Left ventricle myocardium inferior (tissue), 1 donor: ENCODE measurements around the gene MED27. TPM values are rescaled to one million over a fixed set of nuclear protein-coding genes. Genes with fewer than 3 reads are reported as not detected.

Source experiments
- DNase-seq: peaks from one replicate; pipeline ENCODE4 v3.0.0-alpha.2; 2020
- H3K27ac ChIP-seq: fragments of 200-600 bp; replicated peaks from 2 replicates; pipeline ENCODE4 v1.8.0; 2021
- H3K27me3 ChIP-seq: fragments of 200-600 bp; 2 replicates; pipeline ENCODE4 v1.8.0; 2021; ENCODE audit warnings: low read depth
- H3K36me3 ChIP-seq: fragments of 200-600 bp; 2 replicates; pipeline ENCODE4 v1.8.0; 2021
- H3K4me1 ChIP-seq: fragments of 200-600 bp; 2 replicates; pipeline ENCODE4 v1.8.0; 2021
- H3K4me3 ChIP-seq: fragments of 200-600 bp; 2 replicates; pipeline ENCODE4 v1.8.0; 2021; ENCODE audit warnings: mild to moderate bottlenecking, moderate library complexity
- H3K9me3 ChIP-seq: fragments of 200-600 bp; replicated peaks from 2 replicates; pipeline ENCODE4 v1.8.0; 2021
- intact Hi-C: fragments of 100-400 bp; cut with micrococcal nuclease; formaldehyde crosslinking; loops from one replicate; pipeline ENCODE4 v1.11.0; 2022
- total RNA-seq: library from RNA; stranded (reverse); fragmentation: NEBNext Ultra II Directional; extraction: Animal tissue kit (Norgen Biotek cat#: 25700); gene quantifications from one replicate; pipeline ENCODE4 v1.2.1, GENCODE V29; 2021
- TF ChIP-seq, protein P1 (sequence below): fragments of 200-600 bp; IDR thresholded peaks from 2 replicates; pipeline ENCODE4 v1.8.0; 2021; ENCODE audit warnings: antibody characterized with exemption, mild to moderate bottlenecking, borderline replicate concordance
- donor health status: DM: no; HTN: yes; CAD: no; lungs with severe emphysema.

The MED27 gene
- total RNA-seq, 1 donor from 2014 or later, result 16.3 TPM

DNA sequence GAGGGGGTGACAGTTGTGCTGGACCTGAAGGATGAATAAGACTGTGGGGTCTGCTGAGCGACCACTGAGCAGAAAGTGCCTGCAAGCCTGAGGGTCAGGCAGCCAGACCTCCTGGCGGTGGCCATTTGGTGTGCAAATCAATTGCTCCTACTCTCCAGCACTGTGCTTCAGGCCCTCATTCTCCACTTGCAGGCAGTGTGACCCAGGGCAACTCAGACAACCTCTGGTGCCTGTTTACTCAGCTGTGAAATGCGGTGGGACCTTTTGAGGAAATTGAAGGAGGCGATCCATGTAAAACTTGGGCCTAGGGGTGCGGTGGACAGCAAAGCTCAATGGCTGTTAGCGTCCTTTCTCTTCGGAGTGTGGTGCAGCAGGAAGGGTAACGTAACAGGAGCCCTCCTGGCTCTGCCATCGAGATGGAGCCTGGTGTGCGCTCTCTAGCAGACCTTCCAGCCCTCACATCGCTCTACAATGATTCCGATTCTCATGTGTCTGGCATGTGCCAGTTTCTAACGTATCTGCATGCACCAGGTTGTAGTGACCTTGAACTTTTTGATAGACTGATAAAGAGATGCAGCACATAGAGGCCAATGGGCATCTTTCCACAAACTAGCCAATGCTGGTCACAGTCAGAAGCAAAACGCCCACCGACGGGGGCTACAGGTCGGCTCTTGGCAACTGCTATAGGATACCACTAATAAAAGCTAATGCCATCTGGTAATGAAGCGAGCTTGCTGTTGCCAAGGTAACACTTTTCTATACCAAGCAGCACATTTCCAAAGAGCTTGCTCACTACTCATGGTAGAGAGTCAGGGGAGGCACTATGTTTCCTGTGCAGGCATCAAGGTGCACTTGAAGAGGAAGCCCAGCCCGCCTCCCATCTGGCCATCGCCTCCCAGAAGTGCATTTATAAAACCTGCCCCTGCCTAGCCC, 180.1 kb downstream of the MED27 start:
- Histone ChIP-seq H3K36me3 (no peaks in the 10 kb centered on the region), H3K9me3 (no peaks in the 10 kb centered on the region), H3K4me3 (no peak overlapping the region), H3K27me3 (no peaks in the 10 kb centered on the region), H3K4me1 (no peaks in the 10 kb centered on the region), H3K27ac (no peak overlapping the region)
- TF ChIP-seq, protein P1, sequence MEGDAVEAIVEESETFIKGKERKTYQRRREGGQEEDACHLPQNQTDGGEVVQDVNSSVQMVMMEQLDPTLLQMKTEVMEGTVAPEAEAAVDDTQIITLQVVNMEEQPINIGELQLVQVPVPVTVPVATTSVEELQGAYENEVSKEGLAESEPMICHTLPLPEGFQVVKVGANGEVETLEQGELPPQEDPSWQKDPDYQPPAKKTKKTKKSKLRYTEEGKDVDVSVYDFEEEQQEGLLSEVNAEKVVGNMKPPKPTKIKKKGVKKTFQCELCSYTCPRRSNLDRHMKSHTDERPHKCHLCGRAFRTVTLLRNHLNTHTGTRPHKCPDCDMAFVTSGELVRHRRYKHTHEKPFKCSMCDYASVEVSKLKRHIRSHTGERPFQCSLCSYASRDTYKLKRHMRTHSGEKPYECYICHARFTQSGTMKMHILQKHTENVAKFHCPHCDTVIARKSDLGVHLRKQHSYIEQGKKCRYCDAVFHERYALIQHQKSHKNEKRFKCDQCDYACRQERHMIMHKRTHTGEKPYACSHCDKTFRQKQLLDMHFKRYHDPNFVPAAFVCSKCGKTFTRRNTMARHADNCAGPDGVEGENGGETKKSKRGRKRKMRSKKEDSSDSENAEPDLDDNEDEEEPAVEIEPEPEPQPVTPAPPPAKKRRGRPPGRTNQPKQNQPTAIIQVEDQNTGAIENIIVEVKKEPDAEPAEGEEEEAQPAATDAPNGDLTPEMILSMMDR, result no peak
- intact Hi-C loops, result no loop called here
- no peak for DNase-seq

DNA sequence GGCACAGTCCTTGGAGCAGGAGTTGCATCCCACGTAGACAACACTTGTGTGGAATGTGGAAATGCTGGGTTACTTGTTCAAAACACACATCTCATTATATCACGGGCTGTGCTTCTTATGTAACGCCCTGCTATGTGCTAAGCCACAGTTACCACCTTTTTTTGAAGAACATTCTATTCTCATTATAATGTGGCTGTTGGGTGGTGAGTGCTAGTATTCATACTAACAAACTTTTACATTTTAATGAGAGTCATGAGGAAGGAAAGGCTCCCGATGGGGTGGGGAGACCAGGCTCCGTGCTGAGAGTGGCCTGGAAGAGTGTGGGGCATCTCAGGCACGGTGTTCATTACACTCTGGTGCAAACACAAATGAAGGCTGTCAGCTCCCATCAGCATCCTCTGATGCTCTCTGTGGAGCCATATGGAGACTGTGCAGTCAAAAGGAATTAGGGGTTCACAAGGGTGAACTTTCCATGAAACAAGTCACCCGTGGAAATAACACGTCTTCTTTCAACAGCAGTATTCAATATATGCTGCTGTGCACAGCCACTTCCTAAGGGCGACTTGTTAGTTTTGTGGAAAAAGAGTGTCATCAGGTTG, 186.7 kb downstream of the MED27 start:
- Histone ChIP-seq H3K9me3 (no peaks in the 10 kb centered on the region), H3K36me3 (no peaks in the 10 kb centered on the region), H3K27me3 (no peaks in the 10 kb centered on the region), H3K4me1 (peaks cover 59% of the 10 kb centered on the region), H3K4me3 (no peak overlapping the region), H3K27ac (peak overlapping the region; percentile 88)
- intact Hi-C loops, result no loop called here
- no peak for DNase-seq
- TF ChIP-seq, protein P1, result no peak

DNA sequence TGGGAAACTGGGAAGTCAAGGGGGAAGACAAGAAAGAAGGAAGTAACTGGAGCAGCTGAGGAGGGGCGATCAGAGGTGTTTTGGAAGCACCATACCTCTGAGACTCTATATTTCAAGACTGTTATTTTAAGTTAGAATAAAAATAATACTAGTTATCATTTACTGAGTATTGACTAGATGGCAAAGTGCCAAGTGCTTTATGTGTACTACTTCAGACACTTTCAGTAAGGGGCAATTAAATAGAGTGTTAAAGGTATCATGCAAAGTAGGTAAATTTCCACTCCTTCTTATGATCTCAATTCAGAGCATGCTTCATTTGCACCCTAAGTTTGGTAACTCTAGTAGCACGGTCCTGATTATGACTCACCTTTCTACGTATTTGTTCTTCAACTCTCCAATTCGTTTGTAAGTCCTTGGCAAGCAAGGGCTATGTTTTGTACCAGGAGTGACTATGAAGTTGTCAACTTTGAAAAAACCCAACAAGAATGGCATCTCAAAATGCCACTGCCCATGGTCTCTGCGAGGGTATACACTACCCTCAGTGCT, 187.4 kb downstream of the MED27 start:
- no peak for DNase-seq
- Histone ChIP-seq H3K9me3 (no peaks in the 10 kb centered on the region), H3K36me3 (no peaks in the 10 kb centered on the region), H3K4me3 (no peak overlapping the region), H3K27ac (peak overlapping the region; percentile 88), H3K4me1 (peaks cover 66% of the 10 kb centered on the region), H3K27me3 (no peaks in the 10 kb centered on the region)
- intact Hi-C loops, result no loop called here
- TF ChIP-seq, protein P1, result no peak

DNA sequence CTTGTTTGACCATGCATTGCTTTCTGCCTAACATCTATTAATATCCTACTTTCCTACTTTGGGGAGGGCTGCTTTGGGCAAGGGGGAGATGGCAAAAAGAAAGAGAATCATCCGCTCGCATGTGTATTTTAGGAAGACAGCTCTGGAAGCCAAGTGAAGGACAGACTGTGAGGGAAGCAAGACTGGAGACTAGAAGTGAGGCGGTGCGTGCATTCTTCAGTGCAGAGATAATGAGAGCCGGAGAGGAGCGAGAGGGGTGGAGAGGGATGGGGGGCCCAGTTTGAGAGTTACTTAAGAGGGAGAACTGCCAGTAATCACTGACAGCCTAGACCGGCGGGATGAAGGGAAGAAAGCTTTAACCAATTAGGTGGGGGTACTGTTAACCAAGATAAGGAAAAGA, 188.1 kb downstream of the MED27 start:
- Histone ChIP-seq H3K36me3 (no peaks in the 10 kb centered on the region), H3K4me1 (peaks cover 73% of the 10 kb centered on the region), H3K9me3 (no peaks in the 10 kb centered on the region), H3K27me3 (no peaks in the 10 kb centered on the region), H3K27ac (peak overlapping the region; percentile 88), H3K4me3 (no peak overlapping the region)
- TF ChIP-seq, protein P1, result no peak
- DNase-seq, result no peak
- intact Hi-C loops, result no loop called here

DNA sequence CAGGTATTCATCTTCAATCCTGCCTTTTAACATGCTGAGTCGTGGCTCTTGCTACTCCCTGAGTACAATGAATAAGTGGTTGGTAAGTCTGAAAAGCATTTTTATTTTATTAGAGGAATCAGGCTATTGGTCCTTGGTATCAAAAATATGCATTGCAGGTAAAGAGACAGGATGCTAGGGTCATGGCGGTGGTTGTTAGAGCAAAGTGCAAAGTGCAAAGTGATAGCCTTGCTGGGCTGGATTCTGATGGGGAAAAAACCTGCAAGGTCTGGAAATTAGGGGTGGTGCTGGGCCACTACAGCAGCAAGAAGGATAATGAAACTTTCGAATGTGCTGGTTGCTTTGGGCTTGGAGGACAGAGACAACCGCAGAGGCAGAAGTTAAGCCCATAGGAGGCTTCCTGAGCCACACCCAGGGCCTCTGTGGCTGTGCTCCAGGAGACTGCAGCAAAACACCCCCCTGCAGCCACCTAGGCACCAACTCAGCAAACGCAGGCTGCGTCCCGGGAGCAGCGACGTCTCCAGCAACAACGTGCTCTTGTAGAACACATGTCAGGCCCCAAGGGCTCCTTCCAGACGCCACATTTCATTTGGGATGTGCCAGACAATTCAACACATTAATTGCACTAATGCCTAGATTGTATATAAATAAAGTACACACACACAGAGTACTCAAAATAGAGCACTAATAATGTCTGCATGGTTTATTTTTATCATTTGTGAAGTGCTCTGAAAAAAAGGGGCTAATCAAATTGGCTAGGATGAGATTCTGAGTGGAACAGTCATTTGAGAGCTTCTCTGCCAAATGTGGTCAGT, 190.0 kb downstream of the MED27 start:
- peaks cover 90% of the 10 kb centered on the region for H3K4me1 ChIP-seq
- peak overlapping the region; percentile 88 for H3K27ac ChIP-seq
- no peaks in the 10 kb centered on the region for H3K9me3 ChIP-seq
- H3K27me3 ChIP-seq, result no peaks in the 10 kb centered on the region
- TF ChIP-seq, protein P1, result no peak
- intact Hi-C loops, result no loop called here
- H3K36me3 ChIP-seq, result no peaks in the 10 kb centered on the region
- peak; percentile 50 for DNase-seq
- peak overlapping the region; percentile 24 for H3K4me3 ChIP-seq
